CD4-positive, alpha-beta T cell treated with Interleukin-2 at 100 ng/mL for 4 hours (primary cell): Measurements from ENCODE around the gene NSF.

ENCODE experiments used
- DNase-seq: peaks from one replicate; pipeline ENCODE4 v3.0.0-alpha.2; 2020; ENCODE audit warnings: low spot score

NSF gene

DNA sequence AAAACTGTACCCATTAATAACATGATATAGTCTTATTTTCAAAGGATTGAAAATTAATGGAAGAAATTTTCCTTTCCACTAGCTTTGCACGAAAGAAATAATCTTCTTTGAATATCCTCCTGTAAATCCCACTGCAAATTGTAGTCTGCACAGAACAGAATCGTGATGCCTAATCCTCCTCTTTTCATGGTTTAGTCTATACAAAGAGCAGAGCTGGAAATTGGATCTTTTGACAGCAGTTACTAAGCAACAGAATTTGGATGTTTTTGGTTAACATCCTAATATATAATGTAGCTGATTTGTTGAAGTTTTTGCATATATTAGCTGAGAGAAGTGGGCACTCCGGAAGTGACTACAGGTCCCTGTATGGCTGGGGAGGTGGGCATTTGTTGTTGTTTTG is 129.4 kb downstream of the NSF start:
- DNase-seq, result no peak

DNA sequence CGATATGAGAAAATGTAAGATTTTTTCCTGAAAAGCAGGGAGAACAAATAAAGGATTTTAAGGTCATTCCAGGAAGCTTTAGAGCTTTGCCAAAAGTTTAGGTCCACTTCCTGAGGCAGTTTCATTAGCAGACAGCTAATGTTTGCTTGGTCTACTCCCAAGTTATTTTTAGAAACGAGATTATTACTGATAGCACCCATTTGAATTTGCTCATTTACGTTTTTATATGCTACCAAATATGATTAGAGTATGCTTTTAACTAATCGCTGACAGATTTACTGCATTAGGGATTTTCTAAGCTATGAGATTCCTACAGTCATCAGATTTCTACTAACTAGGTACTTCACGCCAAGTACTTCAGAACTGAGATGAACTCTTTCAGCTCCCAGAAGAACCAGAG is 129.9 kb downstream of the NSF start:
- DNase-seq, result no peak

DNA sequence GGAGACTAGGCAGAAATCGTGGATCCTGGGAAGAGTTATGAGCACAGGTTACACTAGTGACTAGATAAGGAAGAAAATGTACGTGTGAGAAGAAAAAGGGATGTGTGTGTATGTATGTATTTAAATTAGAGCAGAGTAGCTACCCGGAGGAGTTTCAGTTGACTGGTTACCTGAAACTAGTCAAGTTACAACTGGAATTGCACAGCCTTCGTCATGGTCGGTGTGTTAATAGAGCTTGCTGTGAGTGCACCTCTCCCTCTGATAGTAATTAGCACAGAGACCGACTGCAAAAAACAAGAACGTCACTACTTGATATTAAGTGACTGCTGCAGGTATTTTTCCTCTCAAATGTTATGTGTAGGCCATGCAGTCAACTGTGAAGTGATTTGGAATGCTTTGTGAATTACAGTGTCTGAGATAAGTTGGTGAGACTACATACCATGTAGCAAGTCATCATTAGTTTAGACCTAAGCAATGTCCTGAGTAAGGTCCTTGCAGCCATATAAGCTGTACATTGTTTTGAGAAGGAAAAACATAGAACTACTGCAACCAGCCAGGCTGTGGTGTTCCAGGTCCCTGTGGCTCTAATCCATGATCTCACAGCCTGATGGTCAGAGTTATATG is 132.3 kb downstream of the NSF start:
- no peak for DNase-seq

DNA sequence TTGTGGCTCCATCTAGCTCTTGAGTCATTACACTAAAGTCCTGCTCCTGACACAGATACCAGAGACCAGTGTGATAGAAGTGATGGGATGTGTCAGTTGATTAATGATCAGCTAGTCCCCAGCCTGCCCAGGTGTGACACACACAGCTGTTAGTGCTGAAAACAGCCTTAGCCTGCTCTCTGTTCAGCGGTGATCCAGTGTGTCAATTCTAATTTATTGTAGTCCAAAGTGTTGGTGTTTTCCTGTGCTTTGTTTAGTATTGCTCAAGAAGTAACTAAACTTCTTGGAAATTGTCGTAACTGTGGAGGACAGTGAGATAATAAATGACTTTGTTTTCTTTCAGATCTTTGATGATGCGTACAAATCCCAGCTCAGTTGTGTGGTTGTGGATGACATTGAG is 135.7 kb downstream of the NSF start:
- no peak for DNase-seq

DNA sequence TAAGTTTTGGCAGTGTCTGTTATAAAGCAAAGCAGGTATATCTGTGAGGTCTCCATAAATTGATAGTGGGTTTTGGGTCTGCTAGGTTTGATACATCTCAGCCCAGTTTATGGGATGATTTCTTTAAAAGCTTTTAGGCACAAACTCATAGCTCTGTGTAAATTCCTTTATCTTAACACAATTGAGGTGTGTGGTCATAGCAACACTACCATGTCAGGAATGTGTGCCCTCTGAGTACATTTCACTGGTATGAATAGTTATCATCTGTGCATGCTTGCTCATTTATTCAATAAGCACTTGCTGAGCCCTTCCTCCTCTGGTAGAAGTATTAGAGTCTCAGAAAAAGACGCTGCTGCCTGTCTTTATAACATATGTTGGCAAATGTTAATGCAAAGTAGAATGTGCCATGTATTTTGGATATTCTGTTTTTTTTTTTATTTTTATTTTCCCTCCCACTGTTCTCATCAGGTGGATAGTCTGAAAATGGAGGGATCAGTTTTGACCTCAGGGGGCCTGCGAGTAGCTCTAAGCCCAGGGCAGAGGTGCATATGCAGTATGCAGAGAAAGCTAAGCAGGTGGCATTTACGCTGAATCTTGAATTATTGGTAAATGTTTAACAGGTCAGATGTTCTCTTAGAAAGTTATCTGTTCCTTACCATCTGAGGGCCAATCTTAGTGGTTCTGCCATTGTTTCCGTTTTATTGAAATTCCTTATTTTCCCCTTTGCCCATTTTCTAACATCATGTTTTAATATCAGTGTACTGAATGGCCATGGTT is 137.3 kb downstream of the NSF start:
- DNase-seq, result no peak

DNA sequence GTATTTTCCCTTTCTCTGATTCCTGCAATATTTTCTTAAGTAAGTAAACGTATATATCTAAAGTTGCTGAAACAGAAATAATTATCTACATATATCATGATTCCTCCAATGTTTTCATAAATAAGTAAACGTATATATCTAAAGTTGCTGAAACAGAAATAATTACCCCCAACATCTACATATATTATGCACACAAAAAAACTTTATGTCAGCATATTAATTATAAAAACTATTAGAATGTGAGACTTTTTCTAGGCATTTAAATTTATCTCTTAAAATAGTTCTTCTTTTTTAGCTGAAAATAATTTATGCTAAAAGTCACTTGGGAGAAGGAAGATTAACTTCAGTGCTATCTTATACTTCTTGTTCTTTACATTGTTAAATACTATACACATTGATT is 139.6 kb downstream of the NSF start:
- DNase-seq, result no peak

DNA sequence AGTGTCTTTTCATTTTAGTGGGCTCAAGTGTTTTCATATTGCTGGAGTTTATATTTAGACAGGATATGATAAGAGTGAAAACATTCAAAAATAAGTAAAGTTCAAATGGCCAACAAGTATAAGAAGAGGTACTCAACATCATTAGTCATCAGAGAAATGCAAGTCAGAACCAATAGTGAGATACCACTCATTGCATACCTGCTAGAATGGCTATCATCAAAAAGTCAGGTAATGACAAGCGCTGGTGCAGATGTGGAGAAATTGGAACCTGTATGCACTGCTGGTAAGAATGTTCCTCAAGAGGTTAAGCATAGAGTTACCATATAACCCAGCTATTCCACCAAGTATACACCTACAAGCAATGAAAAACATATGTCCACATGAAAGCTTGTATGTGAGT is 140.2 kb downstream of the NSF start:
- no peak for DNase-seq

DNA sequence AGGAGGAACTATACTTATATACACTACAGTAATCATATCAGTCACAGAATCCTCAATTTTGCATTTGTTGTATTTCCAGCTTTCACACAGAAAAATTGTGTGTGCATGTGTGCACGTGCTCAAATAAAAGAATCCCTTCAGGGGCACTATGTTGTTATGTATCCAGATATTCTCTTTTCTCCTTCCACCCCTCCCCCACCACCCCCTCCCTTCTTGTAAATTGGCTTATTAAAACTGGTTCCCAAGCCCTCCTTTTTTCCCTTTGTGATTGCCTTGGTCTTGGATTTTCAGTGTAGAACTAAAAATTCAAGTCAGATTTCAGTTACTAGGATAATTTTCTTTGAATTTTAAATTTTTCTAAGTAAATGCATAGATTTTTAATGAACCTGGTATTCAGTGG is 141.7 kb downstream of the NSF start:
- no peak for DNase-seq

DNA sequence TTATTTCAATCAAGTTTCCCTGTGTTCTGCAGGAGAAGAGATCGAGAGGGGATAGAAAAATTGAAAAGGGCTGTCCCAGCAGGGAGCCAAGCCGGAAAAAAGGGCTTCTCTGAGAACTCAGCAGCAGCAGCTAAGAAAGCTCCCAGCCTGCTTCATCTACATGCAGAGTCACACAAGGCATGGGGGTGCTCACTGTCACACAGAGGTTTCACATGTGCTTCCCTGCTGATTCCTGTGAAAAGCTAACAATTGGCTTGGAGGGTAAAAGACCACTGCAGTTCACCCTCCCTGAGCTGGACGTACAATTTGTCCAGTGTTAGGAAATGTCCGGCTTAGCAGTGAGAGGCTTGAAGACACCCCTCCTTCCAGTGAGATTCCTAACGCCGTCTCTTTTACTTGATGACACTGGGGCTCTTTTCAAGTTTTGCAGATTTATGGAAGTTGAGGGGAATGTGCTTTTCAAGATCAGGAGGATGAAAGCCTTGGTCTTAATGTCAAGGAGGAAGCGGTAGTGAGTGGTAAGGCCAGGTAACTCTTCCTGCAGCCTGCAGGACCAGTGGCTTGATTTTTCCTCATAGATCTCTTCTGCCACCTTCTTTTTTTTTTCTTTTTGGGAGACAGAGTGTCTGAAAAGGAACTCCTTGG is 142.4 kb downstream of the NSF start:
- no peak for DNase-seq

DNA sequence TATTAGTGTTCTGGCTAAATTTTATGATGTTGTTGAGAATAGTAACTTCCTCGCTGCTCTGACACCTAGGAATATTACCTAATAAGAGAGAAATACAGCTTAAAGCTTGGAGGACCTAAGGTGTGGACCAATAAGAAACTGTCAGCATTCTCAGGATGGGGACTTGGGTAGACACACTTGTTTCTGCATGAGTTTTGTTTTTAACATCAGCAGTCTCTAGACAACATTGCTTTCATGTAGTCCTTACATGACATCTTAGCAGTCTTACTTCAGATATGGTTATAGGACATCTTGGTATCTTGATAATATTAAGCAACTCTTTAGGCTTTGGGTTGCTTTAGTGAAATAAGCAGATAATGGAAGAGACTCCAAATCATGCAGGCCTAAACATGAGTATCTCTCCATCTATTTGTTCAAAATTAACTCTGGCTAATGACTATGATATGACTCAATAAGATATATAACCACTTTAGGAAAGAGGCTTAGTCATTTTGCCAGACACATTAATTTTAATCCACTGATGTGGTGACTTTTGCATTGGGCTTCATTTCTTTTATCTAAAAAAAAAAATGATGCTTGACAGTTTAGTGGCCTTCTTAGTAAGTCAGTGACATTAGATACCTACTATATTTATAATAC is 143.5 kb downstream of the NSF start:
- no peak for DNase-seq

DNA sequence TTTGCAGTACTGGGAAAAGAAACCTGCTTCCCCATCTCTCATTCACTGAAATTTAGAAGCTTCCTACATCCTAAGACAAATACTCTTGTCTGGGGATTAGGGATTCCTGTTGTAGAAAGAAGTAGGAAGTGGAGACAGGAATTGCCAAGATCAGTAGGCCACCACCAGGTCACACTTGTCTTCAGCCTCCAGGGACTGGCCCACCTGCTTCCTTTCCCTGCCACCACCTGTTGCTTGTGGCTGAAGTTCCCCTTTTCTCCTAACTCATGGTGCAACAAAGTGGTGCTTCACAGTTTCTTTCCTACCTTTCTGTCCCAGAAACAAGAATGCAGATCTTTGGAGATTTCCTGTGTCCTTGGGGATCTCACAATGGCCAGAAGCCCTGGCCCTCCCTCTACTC is 145.6 kb downstream of the NSF start:
- DNase-seq, result no peak

DNA sequence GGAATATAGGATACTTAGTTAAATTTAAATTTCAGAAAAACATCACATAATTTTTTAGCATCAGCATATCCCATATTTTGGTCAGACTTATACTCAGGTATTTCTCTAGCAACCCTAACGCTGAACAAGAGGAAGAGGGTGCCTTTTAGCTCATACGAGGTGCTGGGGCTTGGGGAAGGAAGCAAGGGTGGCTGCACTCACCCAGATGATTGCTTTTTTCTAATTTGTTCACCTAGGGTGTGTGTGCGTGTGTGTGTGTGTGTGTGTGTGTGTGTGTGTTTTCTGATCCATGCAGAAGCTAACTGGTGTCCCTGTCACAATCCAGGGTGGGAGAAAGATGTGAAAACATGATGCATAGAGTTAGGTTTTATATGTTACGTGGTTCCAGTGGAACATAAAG is 146.9 kb downstream of the NSF start:
- no peak for DNase-seq

DNA sequence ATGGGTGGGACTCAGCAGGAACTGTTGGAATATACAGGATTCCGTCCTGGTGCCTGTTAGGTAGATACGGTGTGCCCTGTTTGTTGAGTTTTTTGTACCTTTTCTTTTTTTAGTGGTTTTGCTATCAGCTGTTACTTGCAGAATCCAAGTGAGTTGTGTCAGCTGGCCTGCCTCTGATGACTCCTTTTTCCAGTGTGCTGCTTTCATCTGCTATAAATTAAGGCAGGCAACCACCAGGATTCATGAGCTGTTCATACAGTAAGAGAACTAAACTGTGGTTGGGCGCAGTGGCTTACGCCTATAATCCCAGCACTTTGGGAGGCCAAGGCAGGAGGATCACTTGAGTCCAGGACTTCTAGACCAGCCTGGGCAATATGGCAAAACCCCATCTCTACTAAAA is 148.1 kb downstream of the NSF start:
- no peak for DNase-seq

DNA sequence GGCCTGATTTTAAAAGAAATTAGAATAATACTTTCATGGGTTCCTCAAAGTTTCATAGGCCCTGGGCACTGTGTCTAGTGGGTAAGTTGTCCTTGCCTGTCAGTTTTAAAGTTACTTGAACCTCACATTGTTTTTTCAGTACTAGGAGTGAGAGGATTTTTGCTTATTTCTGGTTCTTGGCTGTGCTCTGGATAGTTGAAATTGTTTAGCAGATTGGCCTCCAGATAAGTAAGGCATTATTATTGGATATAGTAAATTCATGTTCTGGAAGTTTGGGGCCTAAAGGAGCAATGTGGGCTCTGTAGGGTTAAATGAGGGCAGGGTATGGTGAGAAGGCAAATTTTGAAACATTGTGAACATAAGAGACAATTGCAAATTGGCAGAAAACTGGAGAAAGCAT is 149.5 kb downstream of the NSF start:
- DNase-seq, result no peak

DNA sequence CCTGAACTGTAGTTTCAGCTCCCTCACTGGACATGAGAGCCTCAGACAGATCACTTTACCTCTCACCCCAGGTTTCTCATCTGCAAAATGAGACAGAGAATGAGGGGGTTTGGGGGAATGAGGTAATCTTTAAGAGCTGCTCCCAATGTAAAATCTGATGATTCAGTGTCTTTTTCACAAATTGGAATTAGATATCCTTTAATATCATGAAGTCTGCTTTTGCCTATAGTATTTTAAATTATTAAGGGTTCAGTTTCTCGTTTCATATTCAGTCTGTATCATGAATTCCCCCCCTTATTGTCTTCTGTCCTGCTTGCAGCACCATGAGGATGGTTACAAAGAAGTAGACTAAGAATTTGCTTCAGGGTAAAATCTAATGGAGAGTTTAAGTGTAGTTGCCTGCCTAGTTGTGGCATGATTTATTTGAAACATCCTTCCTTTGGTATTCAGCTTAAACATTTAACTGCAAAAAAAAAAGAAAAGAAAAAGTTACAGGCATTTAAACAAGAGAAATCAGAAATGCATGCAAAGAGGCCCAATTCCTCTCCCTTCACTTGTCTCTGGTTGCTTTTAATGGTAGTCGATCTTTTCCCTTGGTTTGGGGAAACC is 150.8 kb downstream of the NSF start:
- DNase-seq, result no peak

DNA sequence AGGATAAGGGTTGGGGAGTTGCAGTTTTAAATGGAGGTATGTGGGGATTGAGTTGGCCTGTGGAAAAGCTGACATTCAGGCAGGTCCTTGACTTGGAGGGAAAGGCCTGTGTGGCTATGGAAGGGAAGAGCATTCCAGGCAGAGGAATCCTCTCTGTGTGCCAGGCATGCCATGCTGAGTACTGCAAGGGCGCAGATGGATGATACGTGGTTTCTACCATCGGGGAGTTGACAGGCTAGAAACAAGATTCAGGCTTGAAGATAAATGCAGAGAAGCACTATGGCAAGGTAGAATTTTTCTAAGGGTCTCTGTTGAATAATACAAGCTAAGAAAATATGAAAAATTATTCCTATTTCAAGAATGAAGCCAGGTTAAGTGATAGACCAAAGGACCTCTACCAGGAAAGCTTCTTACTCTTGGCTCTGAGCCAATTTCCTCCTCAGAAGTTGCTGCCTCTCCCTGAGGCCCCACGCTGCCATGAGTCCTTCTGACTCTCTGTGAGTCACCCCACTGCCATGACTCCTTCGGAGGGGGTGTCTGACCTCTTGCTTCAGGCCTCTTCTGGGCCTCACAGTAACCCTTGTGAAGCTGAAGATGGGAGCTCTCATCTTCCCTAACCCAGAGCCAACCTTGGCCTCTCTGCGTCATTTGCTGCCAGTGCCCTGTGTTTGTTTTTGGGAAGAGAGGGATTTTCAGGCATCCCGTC is 152.2 kb downstream of the NSF start:
- no peak for DNase-seq

DNA sequence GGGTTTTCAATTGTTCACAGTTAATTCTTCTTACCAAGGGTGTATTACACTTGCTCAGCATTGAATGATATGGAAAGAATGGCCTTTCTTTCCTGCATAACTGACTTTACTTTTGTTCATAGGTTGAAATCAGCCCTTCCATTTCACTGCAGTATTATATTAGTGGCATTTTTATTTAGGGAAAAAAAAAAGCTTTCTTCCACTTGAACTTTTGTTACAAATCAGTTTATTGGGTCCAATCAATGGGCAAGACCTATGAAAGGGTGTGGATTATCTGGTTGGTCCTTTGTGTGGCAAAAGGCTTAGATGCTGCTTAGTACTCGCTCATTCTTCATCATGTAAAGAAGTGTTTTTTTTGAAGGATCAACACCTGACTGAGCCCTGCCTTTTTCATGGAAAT is 154.0 kb downstream of the NSF start:
- no peak for DNase-seq

DNA sequence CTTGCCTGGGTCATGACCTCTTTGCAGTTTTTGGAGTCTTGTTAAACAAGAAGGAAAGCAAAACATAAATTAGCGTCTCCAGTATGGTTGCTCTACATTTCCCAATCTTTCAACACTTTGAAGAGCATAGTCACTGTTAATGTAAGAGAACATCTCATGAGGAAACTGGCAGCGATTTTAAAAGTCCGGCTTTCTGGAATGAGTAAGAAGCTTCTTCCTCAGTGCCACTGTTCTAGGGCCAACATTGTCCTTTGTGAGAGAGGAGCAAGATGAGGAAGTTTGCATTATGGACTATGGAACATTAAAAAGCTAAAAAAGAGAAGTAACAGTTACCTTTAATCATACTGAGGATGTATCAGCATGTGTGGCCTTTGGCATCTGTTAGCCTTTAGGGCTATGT is 154.9 kb downstream of the NSF start:
- no peak for DNase-seq

DNA sequence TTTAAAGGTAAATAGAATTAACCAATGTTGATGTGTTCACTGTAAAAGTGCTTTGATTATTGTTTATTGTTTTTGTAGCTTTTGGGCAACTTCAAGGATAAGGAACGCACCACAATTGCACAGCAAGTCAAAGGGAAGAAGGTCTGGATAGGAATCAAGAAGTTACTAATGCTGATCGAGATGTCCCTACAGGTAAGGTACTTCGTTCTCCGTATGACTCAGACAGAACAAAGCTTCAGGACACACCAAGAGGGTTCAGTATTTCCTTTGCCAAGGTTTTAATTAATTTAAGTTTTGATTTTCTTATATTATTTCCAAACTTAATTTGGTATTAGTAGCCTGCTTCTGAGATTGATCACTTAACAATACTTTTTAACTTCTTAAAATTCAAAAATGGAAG is 161.0 kb downstream of the NSF start:
- no peak for DNase-seq

DNA sequence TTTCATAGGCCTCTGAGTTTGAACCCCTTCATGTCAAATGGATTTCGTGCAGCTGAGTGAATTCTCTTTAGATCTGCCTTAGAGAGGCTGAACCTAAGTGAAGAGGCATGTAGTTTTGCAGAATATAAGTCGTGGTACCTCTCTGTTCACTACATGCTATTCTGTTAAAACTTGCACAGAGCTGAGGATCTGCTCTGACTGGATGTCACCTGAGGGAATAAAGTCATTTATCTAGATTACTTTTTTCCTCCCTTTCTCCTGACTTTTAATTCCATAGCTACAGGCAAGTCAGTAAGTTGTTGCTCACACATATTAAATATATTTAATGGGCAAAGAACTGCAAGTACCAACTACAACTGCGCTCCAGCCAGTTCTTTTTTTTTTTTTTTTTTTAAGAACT is 163.3 kb downstream of the NSF start:
- DNase-seq, result no peak

DNA sequence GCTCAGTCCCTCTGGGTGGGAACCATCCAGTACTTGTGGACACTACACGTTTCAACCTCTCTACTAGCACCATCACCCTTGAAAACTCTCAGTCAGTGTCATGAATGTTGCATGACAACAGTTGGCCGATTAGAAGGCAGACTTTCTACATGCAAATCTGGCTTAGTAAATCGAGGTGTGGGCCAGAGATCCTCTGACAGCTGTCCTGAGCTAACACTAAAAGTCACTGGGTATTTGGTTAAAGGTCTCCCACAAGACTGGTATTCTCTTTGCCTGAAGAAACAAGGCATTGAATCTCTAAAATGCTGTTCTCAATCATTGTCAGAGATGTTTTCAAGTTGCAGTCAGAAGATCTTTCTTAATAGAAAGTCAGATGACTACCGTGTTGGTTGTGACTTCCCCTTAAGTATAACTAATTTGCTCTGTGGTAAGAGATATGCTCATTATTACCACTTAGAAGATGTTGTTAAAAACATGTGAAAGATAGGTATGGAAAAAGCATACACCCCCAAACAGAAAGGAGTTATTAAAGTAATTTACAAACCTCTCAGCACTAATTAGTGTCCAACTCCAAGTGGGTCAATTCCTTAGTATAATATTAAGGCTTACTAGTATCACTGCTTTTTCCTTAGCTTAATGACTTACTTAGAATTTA is 165.7 kb downstream of the NSF start:
- no peak for DNase-seq

DNA sequence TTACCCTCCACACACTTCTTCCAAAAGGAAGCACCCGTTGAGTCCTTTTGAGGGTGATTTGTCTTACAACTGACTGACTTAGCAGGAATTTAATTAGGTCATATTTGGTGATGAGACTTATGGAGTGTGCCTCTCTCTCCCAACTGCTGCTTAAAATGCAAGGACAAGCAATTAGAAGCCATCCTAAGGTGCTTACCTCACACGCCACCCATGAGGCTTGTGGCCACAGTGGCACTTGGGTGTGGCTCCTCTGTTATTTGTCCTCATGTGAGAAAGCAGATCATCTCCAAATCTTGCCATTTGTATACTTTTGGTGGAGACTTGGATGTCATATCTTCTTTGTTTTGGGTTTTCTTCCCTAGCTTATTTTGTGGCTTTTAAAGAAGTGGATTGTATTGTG is 166.4 kb downstream of the NSF start:
- no peak for DNase-seq
